Panc1 (cell line): ENCODE results near the gene ZDHHC20.

Experiments used
- CTCF ChIP-seq: fragments of 450-650 bp; IDR thresholded peaks from 2 replicates; pipeline ENCODE4 v1.5.1; 2017; ENCODE audit warnings: mild to moderate bottlenecking
- POLR2AphosphoS5 ChIP-seq: IDR thresholded peaks from 2 replicates; pipeline ENCODE4 v1.6.1; 2012; ENCODE audit warnings: mild to moderate bottlenecking, low read depth, low read length, moderate library complexity
- REST ChIP-seq, 2 experiments: IDR thresholded peaks; 2 replicates each; pipeline ENCODE4 v1.6.1; 2011 to 2012; ENCODE audit warnings: low read depth in 2 of 2, control low read depth in 1 of 2, low read length in 1 of 2, mild to moderate bottlenecking in 1 of 2, moderate library complexity in 1 of 2; ENCODE audit not compliant: insufficient read depth in 1 of 2
- SIN3A ChIP-seq: IDR thresholded peaks from 2 replicates; pipeline ENCODE4 v1.6.1; 2012; ENCODE audit warnings: low read depth, mild to moderate bottlenecking, low read length, moderate library complexity, borderline replicate concordance; ENCODE audit not compliant: insufficient read depth
- TCF7L2 ChIP-seq: IDR thresholded peaks from 2 replicates; pipeline ENCODE4 v1.6.1; 2011; ENCODE audit warnings: mild to moderate bottlenecking, low read depth, low read length, inconsistent platforms

GRCh38 chr13:21399741-21400140, 59.4 kb downstream of the ZDHHC20 start:
- TF ChIP-seq POLR2AphosphoS5 (no peak), CTCF (no peak), TCF7L2 (no peak), SIN3A (no peak), REST (IDR thresholded peaks at IDR 0.05; ENCODE audit: insufficient read depth in 1 of 2, low read depth in 2 of 2, low read length in 1 of 2) (no peak)
